ENCODE data around the gene RAPSN. TPM values are rescaled to one million over a fixed set of nuclear protein-coding genes. Genes with fewer than 3 reads are reported as not detected.
A peak's percentile ranks its signal among the peaks of the same experiment; 100 is the strongest.

RAPSN gene
- total RNA-seq, 4 donors from 2014 or later, result not detected

GRCh38 chr11:47469361-47470179 lies 20.6 kb upstream of the RAPSN start:
- no peaks in the 10 kb centered on the region for H3K9me3 ChIP-seq
- intact Hi-C loops (cut with DNase I; ENCODE audit: low total_unique reads), result no loop called here
- H3K4me3 ChIP-seq, result no peak overlapping the region
- no peak for DNase-seq
- peak overlapping the region in 3 of 4 donors; percentile 5 to 75 (median 67) for H3K27ac ChIP-seq
- peaks cover 11 to 45% (median 28%) of the 10 kb centered on the region in 4 donors for H3K4me1 ChIP-seq
- H3K36me3 ChIP-seq, result peaks cover 0 to 47% (median 18%) of the 10 kb centered on the region in 4 donors
- in situ Hi-C loops (cut with MboI; ENCODE audit: low pct_ligation_motif_present in 1 of 4, low pct_unique_long_range_greater_than_20kb in 1 of 4, low sequenced_read_pairs in 3 of 4), result loop anchor here in 1 of 4 donors (25.0 kb wide), 1 partner anchor 93 kb away; the partner anchor contains the start of genes CELF1 and PTPMT1
- TF ChIP-seq POLR2A (IDR thresholded peaks at IDR 0.05) (no peak), CTCF (IDR thresholded peaks at IDR 0.05) (no peak), POLR2AphosphoS5 (IDR thresholded peaks at IDR 0.05) (no peak), EP300 (IDR thresholded peaks at IDR 0.05; ENCODE audit: low read depth) (no peak)
- H3K27me3 ChIP-seq, result no peaks in the 10 kb centered on the region
- WGBS, 2 donors (ENCODE audit: low coverage in 1 of 2), result 85 to 86% methylated on average over 5 to 7 of the region's 7 CpGs

- 68 to 72% methylated on average over 8 of the region's 8 CpGs for WGBS, 2 donors (ENCODE audit: low coverage in 1 of 2)
- no peak overlapping the region for H3K4me3 ChIP-seq
- in situ Hi-C loops (cut with MboI; ENCODE audit: low pct_ligation_motif_present in 1 of 4, low pct_unique_long_range_greater_than_20kb in 1 of 4, low sequenced_read_pairs in 3 of 4) (loop anchor here in 1 of 4 donors (25.0 kb wide), 1 partner anchor 94 kb away; the partner anchor contains the start of genes CELF1 and PTPMT1), intact Hi-C loops (cut with DNase I; ENCODE audit: low total_unique reads) (no loop called here)
- no peaks in the 10 kb centered on the region for H3K9me3 ChIP-seq
- peaks cover 0 to 38% (median 16%) of the 10 kb centered on the region in 4 donors for H3K36me3 ChIP-seq
- peak overlapping the region; percentile 64 to 79 (median 71) for H3K27ac ChIP-seq
- no peak for DNase-seq
- TF ChIP-seq POLR2A (IDR thresholded peaks at IDR 0.05) (no peak), CTCF (IDR thresholded peaks at IDR 0.05) (no peak), POLR2AphosphoS5 (IDR thresholded peaks at IDR 0.05) (no peak), EP300 (IDR thresholded peaks at IDR 0.05; ENCODE audit: low read depth) (no peak)
- no peaks in the 10 kb centered on the region for H3K27me3 ChIP-seq
- peaks cover 11 to 45% (median 28%) of the 10 kb centered on the region in 4 donors for H3K4me1 ChIP-seq
Observed at GRCh38 chr11:47468598-47469214, 19.8 kb upstream of the RAPSN start.

DNA sequence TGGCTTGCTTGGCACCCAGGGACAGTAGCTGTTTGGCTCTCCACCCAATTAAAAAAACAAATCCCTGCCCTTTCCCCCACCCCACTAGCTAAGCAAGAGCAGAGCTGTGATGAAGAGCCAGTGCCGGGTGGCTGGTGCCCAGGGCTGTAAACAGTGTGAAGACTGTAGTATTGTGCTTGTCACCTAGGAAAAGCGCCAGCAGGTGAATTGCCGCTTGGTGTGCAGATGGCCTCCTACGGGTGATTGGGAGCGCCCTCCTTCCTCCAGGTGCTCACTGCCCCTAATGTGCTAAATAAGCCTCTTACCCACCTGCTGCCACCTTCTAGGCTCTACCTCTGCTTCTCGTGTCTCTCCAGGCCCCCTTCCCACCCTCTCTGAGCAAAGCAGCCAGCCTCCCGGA lies 18.4 kb upstream of the RAPSN start:
- intact Hi-C loops (cut with DNase I; ENCODE audit: low total_unique reads), result no loop called here
- H3K27ac ChIP-seq, result peak overlapping the region; percentile 64 to 79 (median 71)
- peaks cover 11 to 45% (median 28%) of the 10 kb centered on the region in 4 donors for H3K4me1 ChIP-seq
- DNase-seq, result peak; percentile 59
- no peaks in the 10 kb centered on the region for H3K27me3 ChIP-seq
- in situ Hi-C loops (cut with MboI; ENCODE audit: low pct_ligation_motif_present in 1 of 4, low pct_unique_long_range_greater_than_20kb in 1 of 4, low sequenced_read_pairs in 3 of 4), result loop anchor here in 1 of 4 donors (25.0 kb wide), 1 partner anchor 95 kb away; the partner anchor contains the start of genes CELF1 and PTPMT1
- no peak for TF ChIP-seq POLR2A (IDR thresholded peaks at IDR 0.05)
- TF ChIP-seq CTCF (IDR thresholded peaks at IDR 0.05), result no peak
- no peak for TF ChIP-seq EP300 (IDR thresholded peaks at IDR 0.05; ENCODE audit: low read depth)
- TF ChIP-seq POLR2AphosphoS5 (IDR thresholded peaks at IDR 0.05), result no peak
- no peak overlapping the region for H3K4me3 ChIP-seq
- 30 to 77% methylated on average over 2 to 7 of the region's 7 CpGs for WGBS, 2 donors (ENCODE audit: low coverage in 1 of 2)
- peaks cover 0 to 28% (median 10%) of the 10 kb centered on the region in 4 donors for H3K36me3 ChIP-seq
- H3K9me3 ChIP-seq, result no peaks in the 10 kb centered on the region

- peak overlapping the region; percentile 64 to 79 (median 71) for H3K27ac ChIP-seq
- intact Hi-C loops (cut with DNase I; ENCODE audit: low total_unique reads), result no loop called here
- TF ChIP-seq EP300 (IDR thresholded peaks at IDR 0.05; ENCODE audit: low read depth) (no peak), POLR2A (IDR thresholded peaks at IDR 0.05) (no peak), POLR2AphosphoS5 (IDR thresholded peaks at IDR 0.05) (no peak), CTCF (IDR thresholded peaks at IDR 0.05) (no peak)
- in situ Hi-C loops (cut with MboI; ENCODE audit: low pct_ligation_motif_present in 1 of 4, low pct_unique_long_range_greater_than_20kb in 1 of 4, low sequenced_read_pairs in 3 of 4), result loop anchor here in 1 of 4 donors (25.0 kb wide), 1 partner anchor 96 kb away; the partner anchor contains the start of genes CELF1 and PTPMT1
- H3K27me3 ChIP-seq, result no peaks in the 10 kb centered on the region
- peaks cover 11 to 45% (median 28%) of the 10 kb centered on the region in 4 donors for H3K4me1 ChIP-seq
- peak; percentile 46 for DNase-seq
- 27 to 36% methylated on average over 2 to 4 of the region's 4 CpGs for WGBS, 2 donors (ENCODE audit: low coverage in 1 of 2)
- no peak overlapping the region for H3K4me3 ChIP-seq
- peaks cover 0 to 23% (median 7%) of the 10 kb centered on the region in 4 donors for H3K36me3 ChIP-seq
- H3K9me3 ChIP-seq, result no peaks in the 10 kb centered on the region
Observed at GRCh38 chr11:47466701-47467250, 17.8 kb upstream of the RAPSN start.

All from transverse colon (tissue), 4 donors.